ENCODE data around the gene PSMB8. TPM values are rescaled to one million over a fixed set of nuclear protein-coding genes. Genes with fewer than 3 reads are reported as not detected.
"Not testable (repeated sequence)": the region's sequence is repeated elsewhere in the genome, so short reads cannot be mapped to it uniquely, and the experiment has no call there.

PSMB8 gene
- total RNA-seq, 3 donors from 2014 or later (not counting 1 experiment from before 2014, with no cell fraction given) = 160 to 170 (median 161) TPM

DNA sequence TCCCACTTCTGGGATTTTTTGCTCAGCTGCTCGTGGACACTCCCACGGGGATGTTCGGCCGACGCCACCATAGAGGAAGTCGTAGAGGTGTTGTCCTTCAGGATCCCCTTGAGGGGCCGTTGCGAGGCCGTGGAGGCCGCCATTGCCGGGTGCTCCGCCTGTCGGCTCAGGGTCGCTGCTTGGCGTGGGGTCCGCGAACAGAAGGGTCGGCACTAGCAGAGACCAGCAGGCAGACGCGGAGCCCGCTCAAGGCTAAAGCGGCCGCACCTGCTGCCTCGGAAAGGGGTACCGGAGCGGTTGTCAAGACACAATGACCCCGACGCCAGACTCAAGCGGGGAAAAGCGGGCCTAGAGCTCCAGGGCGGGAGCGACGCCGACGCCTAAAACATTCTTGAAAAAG, 35.8 kb upstream of the PSMB8 start:
- Histone ChIP-seq H3K27me3 (ENCODE audit: control insufficient read depth, insufficient read depth, low read length) (no peaks in the 10 kb centered on the region), H3K9me3 (ENCODE audit: control insufficient read depth, insufficient read depth, low read length) (no peaks in the 10 kb centered on the region), H3K4me1 (ENCODE audit: control insufficient read depth, insufficient read depth, low read length) (no peaks in the 10 kb centered on the region), H3K36me3 (ENCODE audit: control insufficient read depth, insufficient read depth, low read length) (no peaks in the 10 kb centered on the region), H3K4me3 (ENCODE audit: low read length) (no peak overlapping the region), H3K27ac (ENCODE audit: low read length) (no peak overlapping the region)
- TF ChIP-seq, protein P1, sequence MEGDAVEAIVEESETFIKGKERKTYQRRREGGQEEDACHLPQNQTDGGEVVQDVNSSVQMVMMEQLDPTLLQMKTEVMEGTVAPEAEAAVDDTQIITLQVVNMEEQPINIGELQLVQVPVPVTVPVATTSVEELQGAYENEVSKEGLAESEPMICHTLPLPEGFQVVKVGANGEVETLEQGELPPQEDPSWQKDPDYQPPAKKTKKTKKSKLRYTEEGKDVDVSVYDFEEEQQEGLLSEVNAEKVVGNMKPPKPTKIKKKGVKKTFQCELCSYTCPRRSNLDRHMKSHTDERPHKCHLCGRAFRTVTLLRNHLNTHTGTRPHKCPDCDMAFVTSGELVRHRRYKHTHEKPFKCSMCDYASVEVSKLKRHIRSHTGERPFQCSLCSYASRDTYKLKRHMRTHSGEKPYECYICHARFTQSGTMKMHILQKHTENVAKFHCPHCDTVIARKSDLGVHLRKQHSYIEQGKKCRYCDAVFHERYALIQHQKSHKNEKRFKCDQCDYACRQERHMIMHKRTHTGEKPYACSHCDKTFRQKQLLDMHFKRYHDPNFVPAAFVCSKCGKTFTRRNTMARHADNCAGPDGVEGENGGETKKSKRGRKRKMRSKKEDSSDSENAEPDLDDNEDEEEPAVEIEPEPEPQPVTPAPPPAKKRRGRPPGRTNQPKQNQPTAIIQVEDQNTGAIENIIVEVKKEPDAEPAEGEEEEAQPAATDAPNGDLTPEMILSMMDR (IDR thresholded peaks at IDR 0.05) = no peak
- H3K4me3 Mint-ChIP-seq = no peak overlapping the region
- H3K4me1 Mint-ChIP-seq = no peaks in the 10 kb centered on the region
- ATAC-seq (no peak), DNase-seq (no peak)
- no peak overlapping the region for H3K27ac Mint-ChIP-seq
- H3K27me3 Mint-ChIP-seq (ENCODE audit: low read depth in 2 of 2) = peaks cover 10 to 15% of the 10 kb centered on the region in 2 donors
- no peaks in the 10 kb centered on the region for H3K9me3 Mint-ChIP-seq
- intact Hi-C loops (cut with micrococcal nuclease) = no loop called here
- H3K36me3 Mint-ChIP-seq = no peaks in the 10 kb centered on the region
- WGBS (ENCODE audit: insufficient coverage) = 68% methylated on average over 35 of the region's 35 CpGs

DNA sequence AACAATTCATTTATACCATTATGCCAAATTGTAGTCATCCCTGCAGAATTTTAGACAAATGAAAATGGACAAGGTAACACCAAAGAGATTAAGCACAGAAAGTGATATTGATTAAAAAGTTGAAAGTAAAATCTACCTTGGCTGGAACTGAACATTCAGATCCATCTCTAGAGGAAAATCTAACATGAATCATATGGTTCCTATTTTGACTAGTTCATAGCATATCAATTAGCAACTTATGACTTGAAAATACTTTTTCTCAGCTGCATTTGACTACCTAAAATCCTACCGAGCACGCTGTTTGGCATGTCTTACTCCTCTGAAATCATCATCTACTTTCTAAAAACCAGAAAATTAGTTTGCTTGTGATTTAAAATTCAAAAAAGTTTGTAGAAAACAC, 32.8 kb upstream of the PSMB8 start:
- Mint-ChIP-seq H3K36me3 (peaks cover 6% of the 10 kb centered on the region), H3K4me1 (no peaks in the 10 kb centered on the region), H3K27ac (no peak overlapping the region), H3K4me3 (no peak overlapping the region), H3K9me3 (no peaks in the 10 kb centered on the region), H3K27me3 (ENCODE audit: low read depth in 2 of 2) (peaks cover 10 to 26% of the 10 kb centered on the region in 2 donors)
- Histone ChIP-seq H3K4me3 (ENCODE audit: low read length) (no peak overlapping the region), H3K9me3 (ENCODE audit: control insufficient read depth, insufficient read depth, low read length) (no peaks in the 10 kb centered on the region), H3K4me1 (ENCODE audit: control insufficient read depth, insufficient read depth, low read length) (no peaks in the 10 kb centered on the region), H3K36me3 (ENCODE audit: control insufficient read depth, insufficient read depth, low read length) (no peaks in the 10 kb centered on the region), H3K27me3 (ENCODE audit: control insufficient read depth, insufficient read depth, low read length) (no peaks in the 10 kb centered on the region), H3K27ac (ENCODE audit: low read length) (no peak overlapping the region)
- ATAC-seq (no peak), DNase-seq (no peak)
- intact Hi-C loops (cut with micrococcal nuclease) = no loop called here
- 88% methylated on average over 2 of the region's 2 CpGs for WGBS (ENCODE audit: insufficient coverage)
- TF ChIP-seq, protein P1 (IDR thresholded peaks at IDR 0.05) = no peak

DNA sequence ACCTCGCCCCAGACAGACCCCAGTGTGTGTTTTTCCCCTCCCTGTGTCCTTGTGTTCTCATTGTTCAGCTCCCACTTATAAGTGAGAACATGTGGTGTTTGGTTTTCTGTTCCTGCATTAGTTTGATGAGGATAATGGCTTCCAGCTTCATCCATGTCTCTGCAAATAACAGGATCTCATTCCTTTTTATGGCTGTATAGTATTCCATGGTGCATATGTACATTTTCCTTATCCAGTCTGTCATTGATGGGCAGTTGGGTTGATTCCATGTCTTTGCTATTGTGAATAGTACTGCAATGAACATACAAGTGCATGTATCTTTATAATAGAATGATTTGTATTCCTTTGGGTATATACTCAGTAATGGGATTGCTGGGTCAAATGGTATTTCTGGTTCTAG, 30.1 kb upstream of the PSMB8 start:
- H3K4me1 Mint-ChIP-seq; H3K36me3 Mint-ChIP-seq; H3K36me3 ChIP-seq (ENCODE audit: control insufficient read depth, insufficient read depth, low read length); DNase-seq; H3K9me3 Mint-ChIP-seq; H3K9me3 ChIP-seq (ENCODE audit: control insufficient read depth, insufficient read depth, low read length); H3K27ac Mint-ChIP-seq; H3K4me3 ChIP-seq (ENCODE audit: low read length); H3K27ac ChIP-seq (ENCODE audit: low read length); intact Hi-C loops (cut with micrococcal nuclease); H3K27me3 ChIP-seq (ENCODE audit: control insufficient read depth, insufficient read depth, low read length); H3K4me1 ChIP-seq (ENCODE audit: control insufficient read depth, insufficient read depth, low read length); ATAC-seq; H3K4me3 Mint-ChIP-seq: not testable (repeated sequence)
- no CpG with 5 or more reads among the region's 1 CpG for WGBS (ENCODE audit: insufficient coverage)
- peaks cover under 1 to 15% of the 10 kb centered on the region in 2 donors for H3K27me3 Mint-ChIP-seq (ENCODE audit: low read depth in 2 of 2)

DNA sequence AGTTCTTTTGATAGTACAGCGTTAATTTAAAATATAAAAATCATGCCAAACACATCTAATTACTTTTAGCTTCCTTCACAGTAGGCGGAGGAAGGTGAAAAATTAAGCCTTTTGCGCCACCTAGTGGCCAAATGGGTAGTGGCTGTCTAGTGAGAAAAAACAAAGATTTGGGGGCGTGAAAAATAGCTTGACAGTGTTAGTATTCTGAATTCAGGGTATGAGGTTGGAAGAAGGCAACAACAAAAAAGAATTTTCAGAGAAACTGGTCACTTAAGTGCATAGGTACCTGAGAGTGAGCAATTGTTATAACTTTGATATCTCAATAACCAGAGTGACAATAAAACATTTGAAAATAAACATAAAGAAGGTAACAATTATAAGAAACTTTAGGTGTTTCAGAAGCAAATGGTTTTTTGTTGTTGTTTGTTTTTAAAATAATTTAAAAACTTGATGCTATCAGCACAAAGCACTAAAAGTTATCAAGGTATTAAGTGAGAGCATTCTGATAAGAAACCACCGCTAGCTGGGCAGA, 24.5 kb upstream of the PSMB8 start:
- ATAC-seq (peak; percentile 89 to 96 (median 93)), DNase-seq (peak; percentile 81 to 95)
- no peaks in the 10 kb centered on the region for H3K27me3 Mint-ChIP-seq (ENCODE audit: low read depth in 2 of 2)
- peaks cover 9% of the 10 kb centered on the region for H3K4me1 ChIP-seq (ENCODE audit: control insufficient read depth, insufficient read depth, low read length)
- H3K27ac ChIP-seq (ENCODE audit: low read length) = no peak overlapping the region
- no peaks in the 10 kb centered on the region for H3K27me3 ChIP-seq (ENCODE audit: control insufficient read depth, insufficient read depth, low read length)
- H3K9me3 Mint-ChIP-seq = no peaks in the 10 kb centered on the region
- H3K36me3 ChIP-seq (ENCODE audit: control insufficient read depth, insufficient read depth, low read length) = no peaks in the 10 kb centered on the region
- no peaks in the 10 kb centered on the region for H3K9me3 ChIP-seq (ENCODE audit: control insufficient read depth, insufficient read depth, low read length)
- TF ChIP-seq, protein P1 (IDR thresholded peaks at IDR 0.05) = peak; percentile 88
- no peak overlapping the region for H3K4me3 ChIP-seq (ENCODE audit: low read length)
- no peak overlapping the region for H3K4me3 Mint-ChIP-seq
- no peaks in the 10 kb centered on the region for H3K36me3 Mint-ChIP-seq
- H3K4me1 Mint-ChIP-seq = peaks cover 6 to 7% of the 10 kb centered on the region in 2 donors
- intact Hi-C loops (cut with micrococcal nuclease) = loop anchor here (1.0 to 5.0 kb wide), 4 partner anchors 15 to 456 kb away; partner anchors contain the start of genes TAP1 and TAP2
- 0% methylated on average over 2 of the region's 5 CpGs for WGBS (ENCODE audit: insufficient coverage)
- H3K27ac Mint-ChIP-seq = peak overlapping the region in 1 of 2 donors; percentile 7
